HG02885 (cell line): Measurements from ENCODE around the gene NSF.
"Not testable (repeated sequence)": the region's sequence is repeated elsewhere in the genome, so short reads cannot be mapped to it uniquely, and the experiment has no call there.

ENCODE experiments used
- ATAC-seq: cut with Tn5 transposase; IDR thresholded peaks from one replicate; pipeline ENCODE4 v1.9.1; 2021; ENCODE audit warnings: mild to moderate bottlenecking; ENCODE audit not compliant: unreplicated experiment, poor library complexity

Gene NSF

GRCh38 chr17:46590157-46591146, at the start of gene NSF:
NSF (plus strand) TSS chr17:46590669; CDS start chr17:46590776, 107 bp downstream.
- ATAC-seq, result peak; percentile 78

- not testable (repeated sequence) for ATAC-seq
Measured at GRCh38 chr17:46548607-46549006, 41.9 kb upstream of the NSF start.

- not testable (repeated sequence) for ATAC-seq
Measured at GRCh38 chr17:46559155-46559554, 31.3 kb upstream of the NSF start.

GRCh38 chr17:46560048-46560447, 30.4 kb upstream of the NSF start:
- ATAC-seq, result not testable (repeated sequence)

GRCh38 chr17:46566284-46566683, 24.2 kb upstream of the NSF start:
- ATAC-seq, result not testable (repeated sequence)

- ATAC-seq, result not testable (repeated sequence)
Measured at GRCh38 chr17:46566980-46567379, 23.5 kb upstream of the NSF start.

GRCh38 chr17:46571796-46572195, 18.7 kb upstream of the NSF start:
- ATAC-seq, result not testable (repeated sequence)

- ATAC-seq, result peak; percentile 86
Measured at GRCh38 chr17:46579083-46580075, 11.1 kb upstream of the NSF start, which contains the start of gene ARL17A. ARL17A (minus strand) TSS chr17:46579691; CDS start chr17:46576322, 3,369 bp downstream.

GRCh38 chr17:46580082-46580481, 10.4 kb upstream of the NSF start:
- ATAC-seq, result not testable (repeated sequence)

- ATAC-seq, result not testable (repeated sequence)
Measured at GRCh38 chr17:46585444-46585843, 5.0 kb upstream of the NSF start.

- ATAC-seq, result not testable (repeated sequence)
Measured at GRCh38 chr17:46591332-46591731, 863 bp downstream of the NSF start.

- ATAC-seq, result not testable (repeated sequence)
Measured at GRCh38 chr17:46598344-46598931, 8.0 kb downstream of the NSF start.

- ATAC-seq, result not testable (repeated sequence)
Measured at GRCh38 chr17:46600767-46601166, 10.3 kb downstream of the NSF start.

- peak; percentile 67 for ATAC-seq
Measured at GRCh38 chr17:46603125-46603524, 12.7 kb downstream of the NSF start.

- not testable (repeated sequence) for ATAC-seq
Measured at GRCh38 chr17:46611304-46611703, 20.8 kb downstream of the NSF start.

- ATAC-seq, result not testable (repeated sequence)
Measured at GRCh38 chr17:46613876-46614275, 23.4 kb downstream of the NSF start.

GRCh38 chr17:46617121-46617520, 26.7 kb downstream of the NSF start:
- ATAC-seq, result not testable (repeated sequence)

GRCh38 chr17:46618975-46619374, 28.5 kb downstream of the NSF start:
- not testable (repeated sequence) for ATAC-seq

- ATAC-seq, result not testable (repeated sequence)
Measured at GRCh38 chr17:46623790-46624189, 33.3 kb downstream of the NSF start.

GRCh38 chr17:46624726-46625125, 34.3 kb downstream of the NSF start:
- not testable (repeated sequence) for ATAC-seq
